ENCODE measurements around the gene IQCH. TPM values are rescaled to one million over a fixed set of nuclear protein-coding genes. Genes with fewer than 3 reads are reported as not detected.

The IQCH gene
- total RNA-seq, 1 experiment from 2014 or later = 1.9 TPM

DNA sequence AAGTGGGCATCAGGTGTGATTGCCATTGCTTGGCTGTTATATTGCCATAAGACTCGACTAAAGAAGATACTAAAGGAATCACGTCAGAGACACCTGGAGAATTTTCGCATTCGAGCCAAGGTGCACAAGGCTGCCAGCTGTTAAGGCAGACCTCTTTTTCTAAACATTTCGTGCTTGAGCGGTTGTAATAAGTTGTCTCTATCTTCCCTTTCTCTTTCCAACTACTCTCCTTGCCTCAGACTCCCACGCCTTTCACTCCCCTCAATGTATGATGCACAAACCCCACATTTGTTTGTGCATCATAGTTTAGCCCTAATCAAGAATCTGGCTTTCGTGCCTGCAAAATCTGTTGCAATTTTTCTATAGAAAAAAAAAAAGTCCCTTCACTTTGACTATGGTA is 118.0 kb downstream of the IQCH start (continued):
- TF ChIP-seq ZNF423 (CRISPR knock-in tag; IDR thresholded peaks at IDR 0.05) (no peak), NR1H2 (CRISPR knock-in tag; IDR thresholded peaks at IDR 0.05) (no peak)

- H3K27me3 Mint-ChIP-seq (ENCODE audit: low read depth) = no peaks in the 10 kb centered on the region; the same call in 1 of the 2 replicates
- ATAC-seq (no peak), DNase-seq (ENCODE audit: low spot score) (no peak)
- H3K4me3 Mint-ChIP-seq = no peak overlapping the region
- ChIA-PET POLR2A (no interaction called here), CTCF (interaction anchor here (1.4 kb wide), 1 partner anchor 60 kb away, joined by 4 read pairs; no protein-coding TSS in a partner anchor)
- H3K4me1 Mint-ChIP-seq = peaks cover 11% of the 10 kb centered on the region
- H3K9me3 Mint-ChIP-seq = no peaks in the 10 kb centered on the region
- no peak for TF ChIP-seq ZNF263 (CRISPR knock-in tag; IDR thresholded peaks at IDR 0.05; ENCODE audit: low read depth)
- no peak for TF ChIP-seq MYBL2 (CRISPR knock-in tag; IDR thresholded peaks at IDR 0.05)
- no peak for TF ChIP-seq E2F5 (CRISPR knock-in tag; IDR thresholded peaks at IDR 0.05)
- TF ChIP-seq, protein P1, sequence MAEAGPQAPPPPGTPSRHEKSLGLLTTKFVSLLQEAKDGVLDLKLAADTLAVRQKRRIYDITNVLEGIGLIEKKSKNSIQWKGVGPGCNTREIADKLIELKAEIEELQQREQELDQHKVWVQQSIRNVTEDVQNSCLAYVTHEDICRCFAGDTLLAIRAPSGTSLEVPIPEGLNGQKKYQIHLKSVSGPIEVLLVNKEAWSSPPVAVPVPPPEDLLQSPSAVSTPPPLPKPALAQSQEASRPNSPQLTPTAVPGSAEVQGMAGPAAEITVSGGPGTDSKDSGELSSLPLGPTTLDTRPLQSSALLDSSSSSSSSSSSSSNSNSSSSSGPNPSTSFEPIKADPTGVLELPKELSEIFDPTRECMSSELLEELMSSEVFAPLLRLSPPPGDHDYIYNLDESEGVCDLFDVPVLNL (CRISPR knock-in tag; IDR thresholded peaks at IDR 0.05; ENCODE audit: borderline replicate concordance, low read depth) = no peak
- TF ChIP-seq IRF1 (CRISPR knock-in tag; IDR thresholded peaks at IDR 0.05) = no peak
- no peak for TF ChIP-seq E2F1 (CRISPR knock-in tag; IDR thresholded peaks at IDR 0.05)
- no peak for TF ChIP-seq ZNF396 (CRISPR knock-in tag; IDR thresholded peaks at IDR 0.05; ENCODE audit: borderline replicate concordance)
- no peak for TF ChIP-seq ZNF232 (CRISPR knock-in tag; IDR thresholded peaks at IDR 0.05)
- TF ChIP-seq AFF4 (CRISPR knock-in tag; IDR thresholded peaks at IDR 0.05; ENCODE audit: borderline replicate concordance) = no peak
- TF ChIP-seq, protein P2, sequence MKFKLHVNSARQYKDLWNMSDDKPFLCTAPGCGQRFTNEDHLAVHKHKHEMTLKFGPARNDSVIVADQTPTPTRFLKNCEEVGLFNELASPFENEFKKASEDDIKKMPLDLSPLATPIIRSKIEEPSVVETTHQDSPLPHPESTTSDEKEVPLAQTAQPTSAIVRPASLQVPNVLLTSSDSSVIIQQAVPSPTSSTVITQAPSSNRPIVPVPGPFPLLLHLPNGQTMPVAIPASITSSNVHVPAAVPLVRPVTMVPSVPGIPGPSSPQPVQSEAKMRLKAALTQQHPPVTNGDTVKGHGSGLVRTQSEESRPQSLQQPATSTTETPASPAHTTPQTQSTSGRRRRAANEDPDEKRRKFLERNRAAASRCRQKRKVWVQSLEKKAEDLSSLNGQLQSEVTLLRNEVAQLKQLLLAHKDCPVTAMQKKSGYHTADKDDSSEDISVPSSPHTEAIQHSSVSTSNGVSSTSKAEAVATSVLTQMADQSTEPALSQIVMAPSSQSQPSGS (CRISPR knock-in tag; IDR thresholded peaks at IDR 0.05; ENCODE audit: borderline replicate concordance, low read depth) = no peak
- TF ChIP-seq NFYB (CRISPR knock-in tag; conservative IDR thresholded peaks at IDR 0.05; ENCODE audit: low read depth) = no peak
- TF ChIP-seq ZNF317 (CRISPR knock-in tag; IDR thresholded peaks at IDR 0.05; ENCODE audit: borderline replicate concordance, low read depth) = no peak
- no peak for TF ChIP-seq TCF7 (CRISPR knock-in tag; IDR thresholded peaks at IDR 0.05; ENCODE audit: low read depth)
- no peak for TF ChIP-seq SMAD4 (CRISPR knock-in tag; IDR thresholded peaks at IDR 0.05)
- TF ChIP-seq EMX1 (CRISPR knock-in tag; IDR thresholded peaks at IDR 0.05) = no peak
- no peak for TF ChIP-seq PRDM15 (CRISPR knock-in tag; IDR thresholded peaks at IDR 0.05)
- TF ChIP-seq CREM (CRISPR knock-in tag; IDR thresholded peaks at IDR 0.05) = no peak
- no peak for TF ChIP-seq ESRRA (CRISPR knock-in tag; IDR thresholded peaks at IDR 0.05; ENCODE audit: borderline replicate concordance)
- TF ChIP-seq, protein P3, sequence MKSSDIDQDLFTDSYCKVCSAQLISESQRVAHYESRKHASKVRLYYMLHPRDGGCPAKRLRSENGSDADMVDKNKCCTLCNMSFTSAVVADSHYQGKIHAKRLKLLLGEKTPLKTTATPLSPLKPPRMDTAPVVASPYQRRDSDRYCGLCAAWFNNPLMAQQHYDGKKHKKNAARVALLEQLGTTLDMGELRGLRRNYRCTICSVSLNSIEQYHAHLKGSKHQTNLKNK (CRISPR knock-in tag; IDR thresholded peaks at IDR 0.05) = no peak
- no peaks in the 10 kb centered on the region for H3K36me3 Mint-ChIP-seq
- H3K27ac Mint-ChIP-seq = no peak overlapping the region
These were observed 118.5 kb downstream of the IQCH start for GRCh38 chr15:67372986-67373675.
